HG03095 (cell line): ENCODE results near the gene ZNG1F.
"Not testable (repeated sequence)": the region's sequence is repeated elsewhere in the genome, so short reads cannot be mapped to it uniquely, and the experiment has no call there.

Experiments used
- ATAC-seq: cut with Tn5 transposase; IDR thresholded peaks from one replicate; pipeline ENCODE4 v1.9.1; 2021; ENCODE audit warnings: moderate library complexity; ENCODE audit not compliant: unreplicated experiment

Gene ZNG1F

GRCh38 chr9:41087157-41087780, 101.8 kb downstream of the ZNG1F start:
- ATAC-seq, result not testable (repeated sequence)

GRCh38 chr9:41086685-41087084, 102.4 kb downstream of the ZNG1F start:
- ATAC-seq, result not testable (repeated sequence)

- ATAC-seq, result not testable (repeated sequence)
Observed at GRCh38 chr9:41086215-41086614, 102.9 kb downstream of the ZNG1F start.

GRCh38 chr9:41082358-41082757, 106.8 kb downstream of the ZNG1F start:
- not testable (repeated sequence) for ATAC-seq
